ENCODE data around the gene WDR20.
"Not testable (repeated sequence)": the region's sequence is repeated elsewhere in the genome, so short reads cannot be mapped to it uniquely, and the experiment has no call there.

The WDR20 gene

GRCh38 chr14:102139286-102140026, at the start of gene WDR20:
TSS of gene WDR20 (plus strand) at chr14:102139897. CDS start at chr14:102139924, 27 bp downstream.
- no peak for FAIRE-seq

- no peak for FAIRE-seq
Measured at GRCh38 chr14:102090713-102091112, 49.0 kb upstream of the WDR20 start.

GRCh38 chr14:102092806-102093205, 46.9 kb upstream of the WDR20 start:
- FAIRE-seq, result no peak

DNA sequence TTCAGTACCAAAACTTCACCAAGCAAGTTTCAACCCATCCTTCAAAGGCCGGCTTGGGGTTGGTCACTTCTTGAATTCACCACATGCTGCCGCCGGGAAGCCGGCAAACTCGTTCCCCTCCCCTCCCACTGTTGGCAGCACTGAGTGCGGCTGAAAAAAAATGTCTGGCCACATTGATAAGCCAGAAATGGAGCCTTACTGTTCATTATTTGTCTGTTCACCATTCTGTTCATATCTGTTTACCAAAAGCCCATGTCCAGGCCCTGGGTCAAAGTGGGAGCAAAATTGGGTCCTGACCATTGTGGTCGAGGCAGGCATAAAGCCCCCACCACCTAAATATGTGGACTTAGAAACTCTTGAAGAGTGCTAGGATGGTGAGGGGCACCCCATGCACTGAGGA, 45.6 kb upstream of the WDR20 start:
- FAIRE-seq, result no peak

DNA sequence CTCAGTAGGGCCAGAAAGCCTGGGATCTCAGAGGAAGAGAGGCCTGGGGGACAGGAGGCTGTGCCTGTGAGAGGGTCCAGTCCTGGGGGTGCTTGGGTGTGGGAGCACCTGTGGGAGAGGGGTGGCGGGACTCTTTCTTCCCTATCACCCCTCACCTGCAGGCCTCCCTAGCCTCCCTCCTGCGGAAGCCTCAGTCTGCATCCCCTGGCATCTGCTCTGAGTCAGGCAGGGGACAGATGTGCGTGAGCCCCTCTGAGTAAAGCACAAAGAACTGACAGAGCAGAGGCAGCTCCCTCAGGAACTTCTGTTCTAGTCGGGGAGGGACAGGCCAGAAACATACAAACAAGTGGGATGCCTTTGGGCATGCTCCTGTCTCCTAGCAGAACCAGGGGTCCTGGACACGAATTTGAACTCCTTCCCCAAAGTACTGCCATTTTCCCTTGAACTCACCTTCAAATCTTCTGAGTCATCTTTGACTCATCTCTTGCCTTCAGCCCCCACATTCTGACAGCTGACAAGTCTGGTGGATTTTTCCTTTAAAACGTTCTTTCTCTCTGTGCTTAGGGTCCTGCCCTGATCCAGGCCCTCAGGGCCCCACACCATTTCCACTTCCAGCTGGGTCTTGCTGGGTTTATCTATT, 44.3 kb upstream of the WDR20 start:
- no peak for FAIRE-seq

DNA sequence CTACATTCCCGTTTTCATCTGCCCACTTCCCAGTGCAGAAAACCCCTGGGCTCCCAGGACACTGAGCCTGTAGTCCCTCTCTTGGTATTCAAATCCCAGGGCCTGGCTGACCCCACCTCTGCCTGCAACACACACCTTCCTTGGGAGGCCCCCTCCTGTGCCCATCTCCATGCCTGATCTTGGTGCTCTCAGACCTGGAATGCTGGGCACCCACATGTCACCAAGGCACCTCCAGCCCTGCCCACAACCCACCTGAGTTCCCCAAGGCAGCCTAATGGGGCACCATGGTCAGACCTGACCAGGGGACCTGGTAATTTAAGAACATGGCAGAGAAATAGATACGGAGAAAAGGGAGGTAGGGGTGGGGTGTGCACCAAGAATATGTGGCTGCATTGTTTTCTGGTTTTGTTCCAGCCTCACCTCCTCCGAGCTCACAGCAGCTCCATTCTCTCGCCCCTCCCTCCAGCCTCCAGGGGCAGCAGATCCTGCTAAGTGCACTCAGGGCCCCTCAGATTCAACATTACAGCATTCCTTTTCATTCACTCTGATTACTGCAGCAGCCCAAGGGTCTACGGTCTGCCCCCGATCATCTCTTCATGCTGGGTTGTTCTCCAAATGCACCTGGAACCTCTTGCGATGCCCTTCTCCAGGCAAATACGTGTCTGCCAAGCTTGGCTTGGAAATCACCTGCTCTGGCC, 43.7 kb upstream of the WDR20 start:
- FAIRE-seq, result no peak

- FAIRE-seq, result peak; percentile 67
Measured at GRCh38 chr14:102096569-102097188, 43.0 kb upstream of the WDR20 start.

- FAIRE-seq, result no peak
Measured at GRCh38 chr14:102097441-102098135, 42.1 kb upstream of the WDR20 start.

DNA sequence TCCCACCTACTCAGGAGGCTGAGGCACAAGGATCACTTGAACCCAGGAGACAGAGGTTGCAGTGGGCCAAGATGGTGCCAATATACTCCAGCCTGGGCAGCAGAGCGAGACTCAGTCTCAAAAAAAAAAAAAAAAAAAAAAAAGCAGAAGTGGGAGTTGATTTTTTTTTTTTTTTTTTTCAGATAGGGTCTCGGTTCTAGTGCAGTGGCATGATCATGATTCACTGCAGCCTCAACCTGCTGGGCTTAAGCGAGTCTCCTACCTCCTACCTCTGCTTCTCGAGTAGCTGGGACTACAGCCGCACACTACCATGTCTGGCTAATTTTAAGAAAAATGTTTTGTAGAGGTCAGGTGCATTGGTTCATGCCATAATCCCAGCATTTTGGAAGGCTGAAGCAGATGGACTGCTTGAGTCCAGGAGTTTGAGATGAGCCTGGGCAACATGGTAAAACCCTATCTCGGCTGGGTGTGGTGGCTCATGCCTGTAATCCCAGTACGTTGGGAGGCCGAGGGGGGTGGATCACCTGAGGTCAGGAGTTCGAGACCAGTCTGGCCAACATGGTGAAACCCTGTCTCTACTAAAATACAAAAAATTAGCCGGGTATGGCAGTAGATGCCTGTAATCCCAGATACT, 36.5 kb upstream of the WDR20 start:
- no peak for FAIRE-seq

DNA sequence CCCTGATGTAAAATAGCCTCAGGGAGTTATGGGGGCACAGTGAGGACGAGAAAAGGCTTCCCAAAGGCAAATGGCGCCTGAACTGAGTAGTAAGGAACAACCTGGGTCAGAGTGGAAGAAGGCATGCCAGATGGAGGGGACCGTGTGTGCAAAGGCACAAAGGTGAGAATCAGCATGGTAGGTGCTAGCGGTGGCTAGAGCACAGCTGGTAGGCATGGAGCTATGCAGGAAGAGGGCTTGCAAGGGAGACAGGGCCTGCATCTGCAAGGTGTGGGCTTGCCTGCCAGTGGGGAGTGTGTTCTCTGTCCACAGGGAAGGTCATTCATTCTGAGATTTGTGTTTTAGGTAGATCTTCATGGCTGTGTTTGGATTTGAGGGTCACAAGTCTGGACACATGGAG, 34.3 kb upstream of the WDR20 start:
- no peak for FAIRE-seq

GRCh38 chr14:102109332-102109731, 30.4 kb upstream of the WDR20 start:
- not testable (repeated sequence) for FAIRE-seq

GRCh38 chr14:102111101-102111500, 28.6 kb upstream of the WDR20 start:
- FAIRE-seq, result no peak

DNA sequence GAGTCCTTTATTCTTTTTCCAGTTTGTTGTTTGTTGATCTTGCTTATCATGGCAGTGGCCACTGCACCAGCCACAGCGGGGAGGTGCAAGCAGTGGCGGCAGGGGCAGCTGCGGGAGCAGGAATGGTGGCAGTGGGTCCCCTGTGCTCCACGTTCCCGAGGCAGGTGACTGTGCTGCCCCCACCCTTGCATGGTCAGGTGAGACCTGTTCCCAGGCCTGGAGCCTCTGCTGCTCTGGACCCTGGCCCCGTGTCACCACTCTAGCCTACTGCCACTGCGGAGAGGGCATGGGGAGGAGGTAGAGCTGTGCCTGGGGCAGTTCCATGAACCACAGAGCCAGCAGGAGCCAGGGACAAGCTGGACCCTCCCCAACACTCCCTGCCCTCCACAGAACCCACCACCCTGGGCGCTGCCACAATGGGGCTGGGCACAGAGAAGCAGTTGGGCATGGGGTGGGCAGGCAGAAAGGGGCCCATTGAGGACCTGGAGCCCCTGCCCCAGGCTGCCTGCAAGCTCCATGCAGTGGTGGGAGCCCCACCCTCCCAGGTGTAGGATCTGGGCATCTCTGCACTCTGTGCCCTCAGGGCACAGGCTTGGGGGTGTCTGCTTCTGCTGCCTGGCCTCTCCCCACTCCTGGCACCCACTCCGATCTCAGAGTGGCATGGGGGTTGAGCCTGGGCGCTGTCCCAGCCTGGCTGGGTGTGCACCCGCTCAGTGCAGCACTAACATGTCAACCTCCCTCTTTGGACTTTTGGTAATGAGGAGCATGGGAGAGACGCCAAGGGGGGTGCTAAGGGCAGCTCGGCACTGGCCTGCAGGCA, 23.1 kb upstream of the WDR20 start:
- FAIRE-seq, result no peak

- FAIRE-seq, result no peak
Measured at GRCh38 chr14:102117852-102118251, 21.8 kb upstream of the WDR20 start.

GRCh38 chr14:102120888-102121287, 18.8 kb upstream of the WDR20 start:
- no peak for FAIRE-seq

GRCh38 chr14:102121567-102121966, 18.1 kb upstream of the WDR20 start:
- FAIRE-seq, result no peak

GRCh38 chr14:102124419-102124818, 15.3 kb upstream of the WDR20 start:
- FAIRE-seq, result no peak

DNA sequence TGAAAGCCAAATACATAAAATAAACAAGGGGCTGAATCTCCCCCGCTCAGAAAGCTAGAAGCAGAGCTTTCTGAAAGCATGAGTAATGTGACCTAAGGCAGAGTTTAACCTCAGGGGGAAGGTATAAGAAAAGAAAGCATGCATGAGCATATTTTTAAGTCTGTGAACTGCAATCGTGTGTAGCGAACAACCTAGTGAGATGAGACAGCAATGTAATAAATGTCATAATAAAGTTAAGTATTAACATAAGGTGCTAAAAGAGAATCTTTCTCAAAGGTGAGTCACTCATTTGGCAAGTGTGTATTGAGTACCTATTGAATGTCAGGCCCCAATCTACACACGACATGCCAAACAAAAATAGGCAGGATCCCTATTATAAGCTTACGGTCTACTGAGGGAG, 14.2 kb upstream of the WDR20 start:
- FAIRE-seq, result no peak

DNA sequence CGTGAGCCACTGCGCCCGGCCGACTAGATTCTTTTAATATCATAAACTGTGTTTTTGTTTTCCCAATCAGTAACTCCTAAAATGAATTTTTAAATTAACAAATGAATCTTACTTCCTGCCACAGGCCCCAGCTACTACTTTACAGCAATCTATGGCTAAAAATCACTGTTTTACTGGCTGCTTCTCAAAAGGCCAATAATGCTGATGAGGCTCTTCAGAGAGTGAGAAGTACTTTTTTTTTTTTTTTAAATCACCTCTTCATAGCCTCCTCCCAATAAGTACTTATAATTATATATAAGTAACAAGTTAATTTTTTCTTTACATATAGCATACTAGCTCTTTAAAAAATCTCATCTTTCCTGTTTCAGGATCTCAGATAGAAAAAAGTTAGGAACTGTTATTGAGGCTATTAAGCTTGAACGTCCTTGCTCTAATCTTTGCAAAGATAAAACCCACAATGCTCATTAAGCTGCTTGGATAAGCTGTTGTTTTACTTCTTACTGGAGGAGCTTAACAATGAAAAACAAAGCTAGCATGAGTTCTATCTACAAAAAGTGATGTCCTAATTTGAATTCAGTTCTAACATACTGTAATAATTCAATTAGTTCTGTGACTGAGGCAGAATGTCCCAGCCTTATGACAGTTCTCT, 12.8 kb upstream of the WDR20 start:
- FAIRE-seq, result no peak

DNA sequence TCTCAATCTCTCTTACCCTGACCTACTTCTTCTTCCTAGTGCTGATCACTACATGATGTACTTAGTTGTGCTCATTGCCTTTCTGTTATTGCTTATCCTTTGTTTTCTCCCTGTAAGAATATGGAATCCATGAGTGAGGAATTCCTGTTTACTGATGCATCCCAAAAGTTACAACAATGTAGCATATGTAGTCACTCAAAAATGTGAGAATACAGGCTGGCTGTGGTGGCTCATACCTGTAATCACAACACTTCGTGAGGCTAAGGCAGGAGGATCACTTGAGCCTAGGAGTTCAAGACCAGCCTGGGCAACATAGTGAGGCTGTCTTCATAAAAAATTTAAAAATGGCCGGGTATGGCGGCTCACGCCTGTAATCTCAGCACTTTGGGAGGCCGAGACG, 8.0 kb upstream of the WDR20 start:
- no peak for FAIRE-seq

DNA sequence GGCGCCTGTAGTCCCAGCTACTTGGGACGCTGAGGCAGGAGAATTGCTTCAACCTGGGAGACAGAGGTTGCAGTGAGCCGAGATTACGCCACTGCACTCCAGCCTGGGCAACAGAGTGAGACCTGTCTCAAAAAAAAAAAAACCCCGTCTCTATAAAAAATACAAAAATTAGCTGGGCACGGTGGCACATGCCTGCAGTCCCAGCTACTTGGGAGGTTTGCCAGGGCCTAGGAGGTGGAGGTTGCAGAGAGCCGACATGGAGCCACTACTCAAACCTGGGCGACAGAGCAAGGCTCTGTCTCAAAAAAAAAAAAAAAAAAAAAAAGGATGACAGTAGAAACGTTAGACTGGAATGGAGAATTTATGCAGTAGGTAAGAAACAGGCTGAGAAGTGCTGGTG, 5.7 kb upstream of the WDR20 start:
- not testable (repeated sequence) for FAIRE-seq

Measured in endometrium (tissue), 2 donors.